ENCODE results near the gene BTNL9.
"Not testable (repeated sequence)": the region's sequence is repeated elsewhere in the genome, so short reads cannot be mapped to it uniquely, and the experiment has no call there.

The BTNL9 gene

GRCh38 chr5:181101030-181101641 lies 61.1 kb downstream of the BTNL9 start:
- WGBS, 2 experiments (ENCODE audit: insufficient coverage in 2 of 2): no CpG with 5 or more reads among the region's 54 CpGs
- H3K4me3 ChIP-seq (ENCODE audit: extremely low read depth, insufficient read depth, low read length, poor library complexity, severe bottlenecking); H3K9me3 ChIP-seq (ENCODE audit: control insufficient read depth, low read length); H3K36me3 ChIP-seq (ENCODE audit: control insufficient read depth, insufficient read depth, low read length); H3K27ac ChIP-seq (ENCODE audit: low read depth, low read length, severe bottlenecking); H3K4me1 ChIP-seq (ENCODE audit: control insufficient read depth, insufficient read depth, low read length, poor library complexity, severe bottlenecking): not testable (repeated sequence)

- not testable (repeated sequence) for H3K36me3 ChIP-seq (ENCODE audit: control insufficient read depth, insufficient read depth, low read length); H3K27ac ChIP-seq (ENCODE audit: low read depth, low read length, severe bottlenecking); H3K4me1 ChIP-seq (ENCODE audit: control insufficient read depth, insufficient read depth, low read length, poor library complexity, severe bottlenecking); H3K4me3 ChIP-seq (ENCODE audit: extremely low read depth, insufficient read depth, low read length, poor library complexity, severe bottlenecking); H3K9me3 ChIP-seq (ENCODE audit: control insufficient read depth, low read length)
- WGBS, 2 experiments (ENCODE audit: insufficient coverage in 2 of 2): no CpG with 5 or more reads among the region's 30 CpGs
Measured at GRCh38 chr5:181101930-181102674, 62.0 kb downstream of the BTNL9 start.

GRCh38 chr5:181104259-181104568 lies 64.1 kb downstream of the BTNL9 start:
- H3K27ac ChIP-seq (ENCODE audit: low read depth, low read length, severe bottlenecking); H3K4me3 ChIP-seq (ENCODE audit: extremely low read depth, insufficient read depth, low read length, poor library complexity, severe bottlenecking); H3K4me1 ChIP-seq (ENCODE audit: control insufficient read depth, insufficient read depth, low read length, poor library complexity, severe bottlenecking); H3K9me3 ChIP-seq (ENCODE audit: control insufficient read depth, low read length); H3K36me3 ChIP-seq (ENCODE audit: control insufficient read depth, insufficient read depth, low read length): not testable (repeated sequence)
- 10 to 20% methylated on average over 3 to 4 of the region's 5 CpGs for WGBS, 2 experiments (ENCODE audit: insufficient coverage in 2 of 2)

- not testable (repeated sequence) for H3K4me3 ChIP-seq (ENCODE audit: extremely low read depth, insufficient read depth, low read length, poor library complexity, severe bottlenecking); H3K4me1 ChIP-seq (ENCODE audit: control insufficient read depth, insufficient read depth, low read length, poor library complexity, severe bottlenecking); H3K27ac ChIP-seq (ENCODE audit: low read depth, low read length, severe bottlenecking); H3K9me3 ChIP-seq (ENCODE audit: control insufficient read depth, low read length); H3K36me3 ChIP-seq (ENCODE audit: control insufficient read depth, insufficient read depth, low read length)
- WGBS, 2 experiments (ENCODE audit: insufficient coverage in 2 of 2): 46 to 47% methylated on average over 4 to 6 of the region's 20 CpGs
Measured at GRCh38 chr5:181104606-181105390, 64.7 kb downstream of the BTNL9 start.

- Histone ChIP-seq H3K4me3 (ENCODE audit: extremely low read depth, insufficient read depth, low read length, poor library complexity, severe bottlenecking) (no peak overlapping the region), H3K9me3 (ENCODE audit: control insufficient read depth, low read length) (no peaks in the 10 kb centered on the region), H3K4me1 (ENCODE audit: control insufficient read depth, insufficient read depth, low read length, poor library complexity, severe bottlenecking) (no peaks in the 10 kb centered on the region), H3K27ac (ENCODE audit: low read depth, low read length, severe bottlenecking) (no peak overlapping the region), H3K36me3 (ENCODE audit: control insufficient read depth, insufficient read depth, low read length) (no peaks in the 10 kb centered on the region)
- WGBS, 2 experiments (ENCODE audit: insufficient coverage in 2 of 2): 41 to 79% methylated on average over 3 of the region's 7 CpGs
Measured at GRCh38 chr5:181105391-181106025, 65.4 kb downstream of the BTNL9 start.

GRCh38 chr5:181107699-181108098 lies 67.6 kb downstream of the BTNL9 start:
- Histone ChIP-seq H3K4me1 (ENCODE audit: control insufficient read depth, insufficient read depth, low read length, poor library complexity, severe bottlenecking) (no peaks in the 10 kb centered on the region), H3K9me3 (ENCODE audit: control insufficient read depth, low read length) (no peaks in the 10 kb centered on the region), H3K27ac (ENCODE audit: low read depth, low read length, severe bottlenecking) (no peak overlapping the region), H3K4me3 (ENCODE audit: extremely low read depth, insufficient read depth, low read length, poor library complexity, severe bottlenecking) (no peak overlapping the region), H3K36me3 (ENCODE audit: control insufficient read depth, insufficient read depth, low read length) (no peaks in the 10 kb centered on the region)
- 79 to 83% methylated on average over 8 of the region's 9 CpGs for WGBS, 2 experiments (ENCODE audit: insufficient coverage in 2 of 2)

GRCh38 chr5:181108578-181109165 lies 68.6 kb downstream of the BTNL9 start:
- no peak overlapping the region for H3K4me3 ChIP-seq (ENCODE audit: extremely low read depth, insufficient read depth, low read length, poor library complexity, severe bottlenecking)
- H3K9me3 ChIP-seq (ENCODE audit: control insufficient read depth, low read length): no peaks in the 10 kb centered on the region
- H3K36me3 ChIP-seq (ENCODE audit: control insufficient read depth, insufficient read depth, low read length): no peaks in the 10 kb centered on the region
- 71 to 79% methylated on average over 10 to 11 of the region's 14 CpGs for WGBS, 2 experiments (ENCODE audit: insufficient coverage in 2 of 2)
- no peak overlapping the region for H3K27ac ChIP-seq (ENCODE audit: low read depth, low read length, severe bottlenecking)
- no peaks in the 10 kb centered on the region for H3K4me1 ChIP-seq (ENCODE audit: control insufficient read depth, insufficient read depth, low read length, poor library complexity, severe bottlenecking)

GRCh38 chr5:181109489-181110013 lies 69.5 kb downstream of the BTNL9 start:
- Histone ChIP-seq H3K27ac (ENCODE audit: low read depth, low read length, severe bottlenecking) (no peak overlapping the region), H3K9me3 (ENCODE audit: control insufficient read depth, low read length) (no peaks in the 10 kb centered on the region), H3K4me1 (ENCODE audit: control insufficient read depth, insufficient read depth, low read length, poor library complexity, severe bottlenecking) (no peaks in the 10 kb centered on the region), H3K4me3 (ENCODE audit: extremely low read depth, insufficient read depth, low read length, poor library complexity, severe bottlenecking) (no peak overlapping the region), H3K36me3 (ENCODE audit: control insufficient read depth, insufficient read depth, low read length) (no peaks in the 10 kb centered on the region)
- 61 to 68% methylated on average over 7 to 8 of the region's 11 CpGs for WGBS, 2 experiments (ENCODE audit: insufficient coverage in 2 of 2)

GRCh38 chr5:181111010-181111409 lies 70.9 kb downstream of the BTNL9 start:
- no peaks in the 10 kb centered on the region for H3K9me3 ChIP-seq (ENCODE audit: control insufficient read depth, low read length)
- no peak overlapping the region for H3K27ac ChIP-seq (ENCODE audit: low read depth, low read length, severe bottlenecking)
- no peak overlapping the region for H3K4me3 ChIP-seq (ENCODE audit: extremely low read depth, insufficient read depth, low read length, poor library complexity, severe bottlenecking)
- no peaks in the 10 kb centered on the region for H3K4me1 ChIP-seq (ENCODE audit: control insufficient read depth, insufficient read depth, low read length, poor library complexity, severe bottlenecking)
- 88 to 89% methylated on average over 5 of the region's 5 CpGs for whole genome bisulfite sequencing, 2 experiments (ENCODE audit: insufficient coverage in 2 of 2)
- no peaks in the 10 kb centered on the region for H3K36me3 ChIP-seq (ENCODE audit: control insufficient read depth, insufficient read depth, low read length)

Measured in mesodermal cell (in vitro differentiated cells).